ENCODE data around the gene IFIT2.

- TF ChIP-seq CTCF (IDR thresholded peaks at IDR 0.05), result no peak
- TF ChIP-seq POLR2A (IDR thresholded peaks at IDR 0.05), result no peak
- no peak for TF ChIP-seq POLR2AphosphoS5 (IDR thresholded peaks at IDR 0.05)
These were observed 6.4 kb downstream of the IFIT2 start for GRCh38 chr10:89308266-89308665.

All from breast epithelium (tissue), 3 donors.